ENCODE measurements around the gene NIPA2. TPM values are rescaled to one million over a fixed set of nuclear protein-coding genes. Genes with fewer than 3 reads are reported as not detected.

The NIPA2 gene
- total RNA-seq, 1 experiment from 2014 or later, result 77.9 TPM

DNA sequence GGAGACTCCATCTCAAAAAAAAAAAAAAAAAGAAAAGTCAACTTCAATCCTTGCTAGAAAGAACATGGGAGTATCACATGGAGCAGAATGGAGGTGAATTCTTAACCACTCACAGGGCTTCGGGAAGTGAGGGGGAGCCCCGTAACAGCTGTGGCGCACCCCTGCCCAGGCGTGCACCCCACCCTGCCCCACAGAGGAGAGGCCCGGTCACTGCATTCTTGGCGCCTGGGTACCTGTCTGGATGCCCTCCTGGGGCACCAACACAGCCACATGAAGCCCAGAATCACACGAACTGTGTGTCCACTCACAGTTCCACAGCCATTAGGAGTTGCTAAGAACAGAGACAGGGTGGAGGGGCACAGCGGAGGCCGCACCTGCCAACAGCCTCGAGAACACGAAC lies 51.8 kb downstream of the NIPA2 start:
- H3K27me3 Mint-ChIP-seq (ENCODE audit: low read depth), result no peaks in the 10 kb centered on the region
- Histone ChIP-seq H2BK15ac (ENCODE audit: low read depth, low read length) (no peak overlapping the region), H3K18ac (ENCODE audit: insufficient read length, low read depth, low read length) (no peak overlapping the region), H2BK120ac (ENCODE audit: low read depth, low read length, poor library complexity, severe bottlenecking) (no peak overlapping the region), H3K27ac (ENCODE audit: insufficient read length, low read depth, low read length) (no peak overlapping the region), H3K9ac (ENCODE audit: extremely low read depth, insufficient read length, low read length) (no peak overlapping the region), H4K20me1 (ENCODE audit: control insufficient read depth, insufficient read depth, insufficient read length) (no peaks in the 10 kb centered on the region), H2AK5ac (ENCODE audit: insufficient read length, low read length) (no peak overlapping the region), H3K4me2 (ENCODE audit: insufficient read depth, insufficient read length, low read length) (no peak overlapping the region), H3K23ac (ENCODE audit: insufficient read length, low read depth, low read length) (no peak overlapping the region), H3K79me2 (ENCODE audit: insufficient read depth, low read length) (no peaks in the 10 kb centered on the region), H2BK12ac (ENCODE audit: insufficient read length, low read depth, low read length) (no peak overlapping the region), H3K56ac (ENCODE audit: insufficient read length, low read depth, low read length) (no peak overlapping the region), H3K27me3 (ENCODE audit: insufficient read depth, low read length) (no peaks in the 10 kb centered on the region), H3K23me2 (ENCODE audit: insufficient read length, low read depth, low read length, poor library complexity, severe bottlenecking) (no peaks in the 10 kb centered on the region), H3K79me1 (ENCODE audit: insufficient read depth, low read depth, low read length, poor library complexity, severe bottlenecking) (no peaks in the 10 kb centered on the region), H4K8ac (replicated peaks; ENCODE audit: insufficient read length, low read depth, low read length) (no peak overlapping the region), H3T11ph (ENCODE audit: low read length) (no peak overlapping the region), H2BK20ac (ENCODE audit: low read depth, low read length, poor library complexity, severe bottlenecking) (no peak overlapping the region), H4K91ac (ENCODE audit: insufficient read length, low read depth, low read length) (no peak overlapping the region), H3K4me1 (ENCODE audit: insufficient read depth, low read length) (no peaks in the 10 kb centered on the region), H4K5ac (ENCODE audit: insufficient read length, low read depth, low read length) (no peak overlapping the region), H2BK5ac (ENCODE audit: insufficient read length, low read length) (no peak overlapping the region), H2AFZ (ENCODE audit: low read length) (no peak overlapping the region), H3K14ac (ENCODE audit: insufficient read depth, low read length) (no peak overlapping the region), H3K4ac (ENCODE audit: low read depth, low read length) (no peak overlapping the region), H3K9me3 (ENCODE audit: control insufficient read depth, low read depth, low read length) (no peaks in the 10 kb centered on the region)
- DNase-seq, result no peak
- H3K36me3 Mint-ChIP-seq (ENCODE audit: insufficient read depth in 1 of 3, low read depth in 3 of 3), result peaks cover 3 to 31% (median 18%) of the 10 kb centered on the region in 3 experiments; a peak in 6 of 7 replicates
- H3K9me3 Mint-ChIP-seq, result no peaks in the 10 kb centered on the region
- TF ChIP-seq, protein P1, sequence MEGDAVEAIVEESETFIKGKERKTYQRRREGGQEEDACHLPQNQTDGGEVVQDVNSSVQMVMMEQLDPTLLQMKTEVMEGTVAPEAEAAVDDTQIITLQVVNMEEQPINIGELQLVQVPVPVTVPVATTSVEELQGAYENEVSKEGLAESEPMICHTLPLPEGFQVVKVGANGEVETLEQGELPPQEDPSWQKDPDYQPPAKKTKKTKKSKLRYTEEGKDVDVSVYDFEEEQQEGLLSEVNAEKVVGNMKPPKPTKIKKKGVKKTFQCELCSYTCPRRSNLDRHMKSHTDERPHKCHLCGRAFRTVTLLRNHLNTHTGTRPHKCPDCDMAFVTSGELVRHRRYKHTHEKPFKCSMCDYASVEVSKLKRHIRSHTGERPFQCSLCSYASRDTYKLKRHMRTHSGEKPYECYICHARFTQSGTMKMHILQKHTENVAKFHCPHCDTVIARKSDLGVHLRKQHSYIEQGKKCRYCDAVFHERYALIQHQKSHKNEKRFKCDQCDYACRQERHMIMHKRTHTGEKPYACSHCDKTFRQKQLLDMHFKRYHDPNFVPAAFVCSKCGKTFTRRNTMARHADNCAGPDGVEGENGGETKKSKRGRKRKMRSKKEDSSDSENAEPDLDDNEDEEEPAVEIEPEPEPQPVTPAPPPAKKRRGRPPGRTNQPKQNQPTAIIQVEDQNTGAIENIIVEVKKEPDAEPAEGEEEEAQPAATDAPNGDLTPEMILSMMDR (conservative IDR thresholded peaks at IDR 0.05), result no peak
- no CpG with 5 or more reads among the region's 11 CpGs for WGBS (ENCODE audit: extremely low coverage, insufficient read length, low lambda C conversion rate)
- H3K4me3 Mint-ChIP-seq, result no peak overlapping the region
- H3K27ac Mint-ChIP-seq, result no peak overlapping the region
- H3K4me1 Mint-ChIP-seq, result no peaks in the 10 kb centered on the region; a peak in 2 of 4 replicates

Data from H9 (cell line).